Right ventricle myocardium superior (tissue), 1 donor: ENCODE results near the gene CORIN. TPM values are rescaled to one million over a fixed set of nuclear protein-coding genes. Genes with fewer than 3 reads are reported as not detected.
"Not testable (repeated sequence)": the region's sequence is repeated elsewhere in the genome, so short reads cannot be mapped to it uniquely, and the experiment has no call there.

Source experiments
- ATAC-seq: fragments of 200-7000 bp; cut with Tn5 transposase; one replicate; pipeline ENCODE4 v1.9.1; 2020; ENCODE audit warnings: mild to moderate bottlenecking; ENCODE audit not compliant: poor library complexity
- DNase-seq: peaks from one replicate; pipeline ENCODE4 v3.0.0-alpha.2; 2020
- intact Hi-C: fragments of 100-400 bp; cut with DNase I; formaldehyde crosslinking; loops from one replicate; pipeline ENCODE4 v1.11.2; 2022
- total RNA-seq: library from RNA; stranded (reverse); fragmentation: NEBNext Ultra II Directional; extraction: Animal tissue kit (Norgen Biotek cat#: 25700); gene quantifications from one replicate; pipeline ENCODE4 v1.2.1, GENCODE V29; 2021
- donor health status: DM: no; HTN: yes; CAD: no; lungs with severe emphysema.

The CORIN gene
- total RNA-seq, 1 donor from 2014 or later: 65.0 TPM

DNA sequence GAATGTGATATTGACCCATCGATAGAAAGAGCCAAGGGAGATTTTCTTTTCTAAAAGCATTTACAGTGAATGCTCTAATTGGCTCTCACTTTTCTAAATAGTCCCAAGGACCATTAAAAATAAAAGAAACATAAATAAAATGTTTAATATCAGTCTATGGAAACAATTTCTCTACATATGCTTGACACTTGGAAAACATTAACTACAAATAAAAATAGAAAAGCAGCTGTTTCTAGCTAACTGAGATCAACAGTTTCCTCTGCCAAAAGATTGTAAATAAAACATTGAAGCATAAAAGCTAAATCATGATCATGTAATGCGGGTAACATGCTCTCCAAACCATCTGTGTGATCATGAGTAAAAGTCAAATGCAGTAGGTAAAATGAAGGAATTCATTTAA is 49.7 kb downstream of the CORIN start:
- intact Hi-C loops: loop anchor here (5.0 kb wide), 1 partner anchor 44 kb away; no protein-coding TSS in a partner anchor
- ATAC-seq (no peak), DNase-seq (no peak)

DNA sequence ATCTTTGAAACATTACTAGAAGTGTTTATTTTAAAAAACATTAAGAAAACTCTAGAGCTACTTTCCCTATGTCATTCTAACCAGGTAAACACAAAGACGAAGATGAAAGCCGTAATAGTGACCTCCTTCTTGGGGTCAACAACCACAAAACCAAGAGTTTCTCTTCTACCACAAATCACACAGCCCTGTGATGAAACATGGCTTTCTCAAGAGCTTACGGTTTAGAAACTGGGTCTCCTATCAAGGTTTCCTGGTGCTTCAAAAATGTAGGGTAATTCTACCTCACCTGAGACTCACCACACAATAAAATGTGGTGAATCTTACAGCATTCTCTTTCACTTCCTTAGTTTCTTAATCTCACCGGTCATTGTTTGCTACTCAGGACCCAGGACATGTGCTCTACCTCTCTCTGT is 50.9 kb downstream of the CORIN start:
- intact Hi-C loops: loop anchor here (5.0 kb wide), 1 partner anchor 45 kb away; no protein-coding TSS in a partner anchor
- ATAC-seq: no peak

DNA sequence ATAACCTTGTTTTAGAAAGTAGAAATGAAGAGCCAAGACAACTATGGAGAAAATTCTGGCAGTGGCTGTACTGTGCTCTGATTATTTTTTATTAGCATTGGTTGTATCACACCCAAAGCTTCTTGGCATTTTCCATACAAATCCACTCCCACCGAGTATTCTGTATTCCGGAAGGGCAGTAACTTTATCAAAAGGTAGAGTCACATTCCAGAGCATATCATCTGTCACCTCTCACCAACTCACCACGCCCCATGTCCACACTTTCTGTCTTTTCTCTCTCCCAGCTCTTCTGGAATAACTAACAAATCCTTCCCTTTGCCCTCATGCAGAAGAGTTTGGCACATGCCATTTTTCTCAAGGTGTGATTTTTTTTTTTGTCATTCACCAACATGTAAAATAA is 52.7 kb downstream of the CORIN start:
- DNase-seq: no peak
- peak; percentile 94 for ATAC-seq
- intact Hi-C loops: loop anchor here (5.0 kb wide), 1 partner anchor 47 kb away; no protein-coding TSS in a partner anchor

More for the DNA sequence above, 50.9 kb downstream of the CORIN start:
- no peak for DNase-seq

DNA sequence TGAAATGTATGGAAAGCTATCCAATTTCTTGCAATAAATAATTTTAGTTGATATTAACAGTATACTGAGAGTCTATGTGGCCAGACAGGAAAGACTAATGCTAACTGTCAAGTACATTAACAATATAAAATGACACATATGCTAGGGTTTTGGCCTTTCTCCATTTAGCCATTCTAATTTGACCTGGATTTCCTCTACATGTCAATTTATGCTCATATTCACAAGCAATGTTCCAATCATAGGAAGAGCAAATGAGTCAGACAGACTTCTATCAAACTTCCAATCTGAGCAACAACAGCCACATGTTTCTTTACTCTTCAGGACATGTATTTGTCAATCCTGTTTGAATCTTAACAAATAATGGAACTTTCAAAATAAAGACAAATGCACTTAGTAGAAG is 53.6 kb downstream of the CORIN start:
- no peak for ATAC-seq
- DNase-seq: no peak
- intact Hi-C loops: no loop called here

DNA sequence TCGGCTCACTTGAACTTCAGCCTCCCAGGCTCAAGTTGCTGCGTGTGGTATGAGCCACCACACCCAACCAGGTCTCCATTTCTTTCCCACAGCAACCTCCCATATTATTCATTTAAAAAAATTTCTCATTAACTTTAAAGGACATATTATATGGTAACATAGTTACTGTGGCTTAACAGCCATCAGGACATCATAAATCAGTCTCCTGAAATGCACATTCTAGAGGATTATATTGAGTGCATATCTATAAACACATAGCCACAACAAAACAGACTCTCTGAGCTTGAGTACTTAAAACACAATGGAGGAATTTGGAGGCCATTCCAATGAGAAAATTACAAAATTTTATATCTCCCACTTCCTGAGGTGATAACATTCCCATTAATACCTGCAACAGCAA is 61.5 kb downstream of the CORIN start:
- no peak for DNase-seq
- no peak for ATAC-seq
- intact Hi-C loops: no loop called here

DNA sequence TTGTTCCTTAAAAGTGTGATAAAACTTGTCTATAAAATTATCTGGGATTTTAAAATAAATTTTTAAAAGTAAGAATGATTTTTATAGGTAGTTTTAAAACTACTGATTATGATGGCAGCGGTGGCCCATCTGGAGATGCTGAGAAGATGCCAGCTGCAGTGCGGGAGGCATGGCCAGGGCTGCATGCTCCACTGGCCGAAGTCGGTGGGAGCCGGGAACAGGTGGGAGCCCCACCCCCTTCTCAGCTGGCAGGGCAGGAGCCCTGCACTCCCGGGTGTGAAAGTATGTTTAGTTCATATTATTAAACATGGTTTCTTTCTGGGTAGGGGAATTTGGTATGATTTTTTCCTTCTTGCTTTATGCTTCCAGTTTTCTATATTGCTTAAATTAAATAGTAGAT is 63.8 kb downstream of the CORIN start:
- ATAC-seq (no peak), DNase-seq (no peak)
- intact Hi-C loops: no loop called here

DNA sequence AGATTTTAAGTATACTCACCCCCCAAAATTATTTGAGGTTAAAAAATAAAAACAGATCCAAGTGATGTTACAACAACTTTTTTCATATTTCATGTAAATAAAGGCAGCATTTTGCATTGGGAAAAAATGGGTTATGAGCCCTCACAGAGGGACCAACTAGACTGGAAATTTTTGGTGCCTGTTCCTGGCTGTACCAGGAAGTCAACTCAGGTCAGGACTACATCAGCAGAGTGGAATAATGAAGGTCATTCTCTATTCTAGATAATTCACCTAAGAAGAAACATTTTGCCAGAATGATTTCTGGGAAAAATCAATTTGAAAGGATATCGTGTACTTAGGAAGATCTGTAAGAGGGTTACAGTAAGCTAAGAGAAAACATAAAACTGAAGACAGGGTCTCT is 66.8 kb downstream of the CORIN start:
- intact Hi-C loops: no loop called here
- ATAC-seq: no peak
- DNase-seq: no peak

DNA sequence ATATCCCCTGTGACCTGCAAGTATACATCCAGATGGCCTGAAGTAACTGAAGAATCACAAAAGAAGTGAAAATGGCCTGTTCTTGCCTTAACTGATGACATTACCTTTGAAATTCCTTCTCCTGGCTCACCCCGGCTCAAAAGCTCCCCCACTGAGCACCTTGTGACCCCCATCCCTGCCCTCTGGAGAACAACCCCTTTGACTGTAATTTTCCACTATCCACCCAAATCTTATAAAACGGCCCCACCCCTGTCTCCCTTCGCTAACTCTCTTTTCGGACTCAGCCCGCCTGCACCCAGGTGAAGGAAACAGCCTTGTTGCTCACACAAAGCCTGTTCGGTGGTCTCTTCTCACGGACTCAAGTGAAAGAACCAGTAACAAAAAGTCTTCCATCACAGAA is 69.9 kb downstream of the CORIN start:
- DNase-seq, intact Hi-C loops, ATAC-seq: not testable (repeated sequence)

DNA sequence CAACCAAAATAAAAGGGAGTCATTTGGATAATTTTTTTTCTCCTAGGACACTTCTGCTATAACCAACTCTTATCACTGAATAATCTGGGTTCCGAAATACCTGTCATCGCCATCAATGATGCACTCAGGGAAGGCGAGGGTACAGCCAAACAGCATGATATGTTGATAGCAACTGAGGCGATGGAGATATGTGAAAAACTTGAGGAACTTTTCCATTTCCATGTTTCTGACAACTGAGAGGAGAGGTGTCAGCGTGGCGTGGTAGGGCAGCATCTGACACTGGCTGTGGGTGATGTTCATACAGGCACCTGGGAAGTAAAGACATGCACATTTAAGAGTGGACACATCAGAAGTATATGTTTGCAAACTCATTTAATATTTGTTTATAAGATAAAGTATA is 74.6 kb downstream of the CORIN start:
- DNase-seq (no peak), ATAC-seq (peak; percentile 68)
- intact Hi-C loops: no loop called here

DNA sequence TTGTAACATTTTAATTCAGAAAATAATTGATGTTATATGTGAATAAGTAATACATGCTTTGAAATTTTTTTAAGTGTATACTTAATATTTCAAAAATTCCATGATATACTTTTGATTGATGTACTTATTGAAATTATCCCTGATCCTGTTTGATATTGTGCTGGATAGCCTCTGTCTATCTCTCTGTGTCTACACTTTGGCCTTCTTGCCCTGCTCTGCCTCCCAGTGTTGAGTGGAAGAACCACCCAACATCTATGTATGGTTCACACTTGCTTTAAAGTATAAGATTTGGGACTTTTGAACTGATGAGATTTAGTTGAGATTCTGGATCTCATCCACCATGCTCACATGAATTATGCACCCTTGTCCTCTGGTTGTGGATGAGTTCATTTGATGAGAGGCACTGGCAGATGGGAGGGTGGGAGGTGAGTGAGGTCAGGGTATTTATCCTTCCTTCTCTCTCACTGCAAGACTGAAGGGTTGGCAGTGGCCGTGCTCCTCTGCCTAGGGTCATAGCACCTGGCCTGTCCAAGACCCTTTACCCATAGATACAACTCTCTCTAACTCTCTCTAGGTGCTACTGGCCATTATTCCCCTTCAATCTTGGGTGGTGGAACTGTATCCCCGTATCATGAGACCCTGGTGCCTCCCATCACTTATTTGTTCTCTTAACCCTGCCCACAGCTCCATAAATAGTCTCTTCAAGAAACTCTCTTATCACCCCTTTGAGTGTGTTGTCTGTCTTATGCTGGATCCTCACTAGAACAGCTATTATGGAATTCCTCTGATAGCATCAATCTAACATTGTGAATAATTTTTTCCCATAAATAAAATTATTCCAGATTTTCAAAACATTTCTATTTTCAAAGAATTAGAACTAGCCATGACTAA is 75.2 kb downstream of the CORIN start:
- intact Hi-C loops: no loop called here
- DNase-seq (no peak), ATAC-seq (peak; percentile 36)

DNA sequence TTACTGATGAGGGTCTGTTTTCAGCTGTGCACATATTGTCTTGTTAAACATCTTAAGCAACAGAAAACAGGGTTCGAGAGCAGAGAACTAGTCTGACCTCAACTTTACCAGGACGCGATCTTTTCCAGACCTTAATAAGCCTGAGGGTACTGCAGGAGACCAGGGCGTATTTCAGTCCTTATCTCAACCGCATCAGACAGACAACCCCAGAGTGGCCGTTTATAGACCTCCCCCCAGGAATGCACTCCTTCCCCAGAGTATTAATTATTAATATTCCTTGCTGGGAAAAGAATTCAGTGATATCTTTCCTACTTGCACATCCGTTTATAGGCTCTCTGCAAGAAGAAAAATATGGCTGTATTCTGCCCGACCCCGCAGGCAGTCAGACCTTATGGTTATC is 84.6 kb downstream of the CORIN start:
- intact Hi-C loops, ATAC-seq, DNase-seq: not testable (repeated sequence)

DNA sequence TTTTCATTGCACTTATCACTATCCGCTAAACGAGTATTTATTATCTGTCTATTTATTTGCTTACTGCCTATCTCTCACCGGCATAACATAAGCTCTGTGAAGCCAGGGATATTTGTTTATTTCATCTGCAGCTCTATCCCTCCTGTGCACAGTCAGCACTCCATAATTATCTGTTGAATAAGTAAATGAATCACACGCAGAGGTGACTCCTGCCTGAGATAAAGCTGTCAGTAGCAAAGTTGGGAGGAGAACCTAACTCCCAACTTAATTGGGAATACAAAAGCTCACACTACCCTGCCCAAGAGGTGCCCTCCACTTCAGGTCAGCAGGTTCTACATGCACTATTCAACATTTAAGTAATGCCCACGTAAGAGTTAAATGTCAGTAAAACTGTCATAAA is 85.7 kb downstream of the CORIN start:
- DNase-seq (no peak), ATAC-seq (peak; percentile 70)
- intact Hi-C loops: no loop called here

DNA sequence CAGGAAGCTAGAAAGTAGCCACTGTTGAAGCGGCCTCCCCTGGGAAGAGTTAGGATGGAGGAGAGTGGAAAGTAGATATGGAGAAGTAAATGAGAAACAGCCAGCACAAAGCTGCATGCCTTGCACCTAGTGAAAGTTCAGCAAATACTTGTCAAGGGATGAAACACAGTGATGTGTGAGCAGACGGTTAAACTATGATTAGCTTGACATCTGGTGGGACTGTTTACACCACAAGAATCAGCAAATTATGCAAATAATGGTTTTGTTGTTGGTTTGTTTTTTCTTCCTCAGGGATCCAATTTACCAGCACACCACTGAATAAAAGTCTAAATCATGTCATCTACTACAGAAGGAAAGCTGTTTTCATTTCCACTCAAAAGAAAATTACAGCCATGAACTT is 87.1 kb downstream of the CORIN start:
- no peak for ATAC-seq
- DNase-seq: no peak
- intact Hi-C loops: no loop called here

DNA sequence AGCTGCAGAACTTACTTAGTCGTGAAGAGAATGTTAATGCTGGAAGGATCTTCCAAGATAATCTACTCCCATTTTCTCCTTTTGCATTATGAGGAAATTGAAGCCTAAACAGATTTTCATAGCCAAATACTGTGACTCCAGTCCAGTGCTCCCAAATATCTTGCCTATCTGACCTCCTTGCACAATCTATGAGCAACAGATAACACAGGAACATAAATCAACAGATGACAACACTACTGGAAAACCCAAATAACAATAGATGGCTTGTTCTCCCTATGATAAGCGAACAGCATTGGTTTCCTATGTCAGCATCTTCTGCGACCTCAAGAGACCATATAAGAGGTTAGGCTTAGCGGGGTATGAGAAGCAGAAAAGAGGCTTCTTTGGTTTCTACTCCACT is 88.0 kb downstream of the CORIN start:
- intact Hi-C loops: no loop called here
- ATAC-seq: no peak

DNA sequence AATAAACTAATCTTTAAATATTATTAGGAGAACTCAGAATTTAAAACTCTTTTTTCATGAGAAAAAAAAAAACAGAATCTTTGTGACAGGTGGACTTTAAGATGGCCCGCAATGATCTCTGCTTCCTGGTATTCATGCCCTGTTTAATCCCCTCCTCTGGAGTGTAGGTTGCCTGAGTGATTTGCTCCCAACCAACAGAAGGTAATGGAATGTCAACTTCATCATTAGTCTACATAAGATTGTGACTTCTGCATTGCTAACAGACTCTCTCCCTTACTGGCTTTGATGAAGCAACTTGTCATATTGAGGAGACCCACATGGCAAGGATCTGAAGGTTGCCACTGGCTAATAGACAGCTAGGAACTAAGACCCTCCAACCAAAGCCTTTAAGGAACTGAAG is 88.8 kb downstream of the CORIN start:
- ATAC-seq: no peak
- intact Hi-C loops: no loop called here
- DNase-seq: no peak

More for the DNA sequence above, 88.0 kb downstream of the CORIN start:
- DNase-seq: no peak

DNA sequence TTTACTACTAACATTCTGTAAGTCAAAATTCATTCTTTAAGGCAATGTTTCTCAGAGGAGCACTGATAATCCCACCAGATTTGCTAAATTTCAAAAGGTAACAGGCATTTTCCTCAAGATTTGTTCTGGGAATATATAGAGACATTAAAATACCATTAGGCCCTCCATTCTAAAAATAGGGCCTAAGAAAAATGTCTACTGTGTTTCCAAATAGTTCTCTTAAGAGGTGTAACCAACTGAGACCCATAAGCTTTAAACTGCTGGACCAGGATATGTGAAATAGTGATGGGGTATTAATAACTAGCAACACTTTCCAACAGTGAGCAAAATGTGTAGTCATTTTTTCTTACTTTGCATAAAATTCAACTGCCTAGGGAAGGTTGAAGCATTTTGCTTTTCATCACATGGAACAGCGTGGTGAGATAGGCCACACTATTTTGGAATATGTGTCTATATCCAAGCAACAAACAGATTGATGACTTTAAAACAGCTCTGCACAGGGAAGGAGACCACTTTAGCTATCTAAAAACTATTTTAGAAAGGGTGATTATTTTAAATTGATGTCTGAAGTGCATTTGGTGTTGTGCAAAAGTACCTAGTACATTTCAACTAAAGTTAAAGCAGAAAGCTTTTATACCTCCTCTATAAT is 89.9 kb downstream of the CORIN start:
- intact Hi-C loops: no loop called here
- DNase-seq: no peak
- peak; percentile 85 for ATAC-seq

DNA sequence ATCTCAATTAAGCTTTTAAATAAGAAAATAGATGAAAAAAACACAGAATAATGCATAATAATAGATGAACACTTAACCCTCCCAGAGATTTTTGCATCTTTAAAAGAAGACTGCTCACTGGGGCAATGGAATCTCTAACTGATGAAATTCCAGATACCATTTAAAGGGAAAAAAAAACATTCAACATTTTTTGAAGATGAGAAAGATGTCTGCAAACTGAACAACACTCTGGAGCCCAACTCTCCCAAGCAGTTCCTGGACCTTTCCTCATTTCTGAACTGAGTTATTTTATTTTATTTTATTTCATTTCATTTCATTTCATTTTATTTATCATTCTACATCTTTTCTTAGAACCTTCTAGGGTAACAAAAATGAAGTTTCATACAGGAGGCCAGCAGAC is 90.7 kb downstream of the CORIN start:
- no peak for DNase-seq
- intact Hi-C loops: no loop called here
- no peak for ATAC-seq

DNA sequence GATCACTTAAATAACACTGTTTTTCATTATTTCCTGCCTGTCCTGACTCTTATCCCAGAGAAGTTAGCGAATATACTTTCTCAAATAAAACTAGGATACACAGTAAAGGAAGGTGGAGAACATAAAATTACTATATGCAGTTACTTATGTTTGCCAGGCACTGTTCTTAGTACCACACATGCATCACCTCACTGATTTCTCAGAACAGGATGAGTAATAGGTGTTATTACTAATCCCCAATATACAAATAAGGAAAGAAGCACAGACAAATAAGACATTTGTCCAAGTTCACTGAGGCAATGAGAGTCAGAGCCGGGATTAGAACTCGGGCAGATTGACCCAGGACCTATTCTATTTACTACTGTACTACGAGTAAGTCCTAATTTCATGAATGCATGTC is 91.7 kb downstream of the CORIN start:
- ATAC-seq (no peak), DNase-seq (no peak)
- intact Hi-C loops: no loop called here

DNA sequence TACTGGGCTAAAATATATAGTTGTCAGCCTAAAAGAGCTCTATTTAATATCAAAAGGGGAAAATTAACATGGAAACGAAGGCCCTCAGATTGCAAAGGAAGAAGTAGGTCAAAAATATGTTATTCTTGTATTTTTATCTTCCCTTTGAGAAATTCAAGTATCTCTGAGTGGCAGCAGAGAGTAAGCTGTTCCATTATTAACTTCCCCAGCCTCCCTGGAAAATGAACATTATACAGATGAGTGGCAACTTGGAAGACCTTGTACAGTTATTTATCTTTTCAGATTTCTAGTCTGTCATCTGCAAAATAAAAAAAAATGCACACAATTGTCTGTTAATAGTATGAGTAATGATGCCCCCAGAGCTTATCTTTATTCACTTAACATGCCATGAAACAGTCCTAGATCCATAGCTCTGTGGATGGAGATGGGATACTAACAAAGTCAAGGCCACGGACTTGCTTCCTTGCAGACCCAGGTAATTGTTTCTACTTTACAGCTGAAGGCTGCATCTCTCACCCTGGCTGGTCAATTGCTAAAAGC is 93.0 kb downstream of the CORIN start:
- DNase-seq (no peak), ATAC-seq (peak; percentile 45)
- intact Hi-C loops: no loop called here

DNA sequence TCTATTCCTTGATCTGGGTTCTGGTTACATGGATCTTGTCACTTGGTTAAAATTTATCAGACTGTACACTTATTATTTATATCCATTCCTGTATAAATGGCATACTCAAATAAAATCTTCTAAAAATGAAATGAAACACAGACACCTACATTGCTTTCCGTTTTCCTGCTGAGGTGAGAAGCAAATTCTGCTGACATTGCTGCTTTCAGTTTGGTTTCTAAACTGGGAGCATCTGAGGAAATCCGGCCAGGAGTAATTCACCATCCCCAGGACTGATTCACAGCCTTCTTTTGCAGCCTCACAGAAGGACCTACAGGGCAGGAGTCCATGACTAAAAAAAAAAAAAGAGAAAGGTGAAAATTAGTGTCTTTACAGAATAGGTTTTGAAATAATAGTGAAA is 93.6 kb downstream of the CORIN start:
- no peak for DNase-seq
- peak; percentile 40 for ATAC-seq

More for the DNA sequence above, 93.6 kb downstream of the CORIN start:
- intact Hi-C loops: no loop called here
